Loucy (cell line): ENCODE measurements around the gene SNRNP70.

Experiments used
- CTCF ChIP-seq: fragments of 200-600 bp; sonication (generic); conservative IDR thresholded peaks from 2 replicates; pipeline ENCODE4 v1.5.1; 2014; ENCODE audit warnings: mild to moderate bottlenecking, antibody characterized with exemption, low read length
- EZH2phosphoT487 ChIP-seq: fragments of 200-600 bp; IDR thresholded peaks from 2 replicates; pipeline ENCODE4 v1.6.1; 2018; ENCODE audit warnings: antibody characterized with exemption, mild to moderate bottlenecking, moderate library complexity, borderline replicate concordance

GRCh38 chr19:49110567-49110966, 25.3 kb downstream of the SNRNP70 start:
- TF ChIP-seq CTCF (no peak), EZH2phosphoT487 (no peak)
